ENCODE measurements around the gene PLS1.
A peak's percentile ranks its signal among the peaks of the same experiment; 100 is the strongest.
"Not testable (repeated sequence)": the region's sequence is repeated elsewhere in the genome, so short reads cannot be mapped to it uniquely, and the experiment has no call there.

PLS1 gene

DNA sequence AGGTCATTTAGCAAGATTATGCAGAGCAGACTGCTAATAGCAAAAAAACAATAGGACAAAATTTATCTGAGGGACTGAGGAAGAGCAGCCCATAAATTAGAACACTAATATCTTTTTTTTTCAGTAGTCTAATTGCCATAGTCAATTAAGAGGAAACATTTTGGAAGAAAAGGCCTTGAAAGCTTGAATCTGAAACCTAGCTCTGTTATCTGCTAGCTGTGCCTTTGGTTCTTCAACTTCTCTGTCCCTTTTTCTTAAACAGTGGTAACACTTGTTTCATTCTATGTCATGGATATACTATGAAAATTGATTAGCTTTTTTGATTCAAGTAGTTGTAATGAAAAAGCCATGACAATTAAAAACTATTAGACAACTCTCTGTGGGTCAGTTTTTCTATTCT, 19.4 kb upstream of the PLS1 start:
- Histone ChIP-seq H3K9ac (ENCODE audit: low read depth, low read length) (peak overlapping the region; percentile 96; the same call in 1 of the 2 replicates), H3K4me1 (ENCODE audit: insufficient read depth, low read length) (no peaks in the 10 kb centered on the region; the same call in 1 of the 2 replicates), H3K27me3 (ENCODE audit: insufficient read depth, low read length) (no peaks in the 10 kb centered on the region)

DNA sequence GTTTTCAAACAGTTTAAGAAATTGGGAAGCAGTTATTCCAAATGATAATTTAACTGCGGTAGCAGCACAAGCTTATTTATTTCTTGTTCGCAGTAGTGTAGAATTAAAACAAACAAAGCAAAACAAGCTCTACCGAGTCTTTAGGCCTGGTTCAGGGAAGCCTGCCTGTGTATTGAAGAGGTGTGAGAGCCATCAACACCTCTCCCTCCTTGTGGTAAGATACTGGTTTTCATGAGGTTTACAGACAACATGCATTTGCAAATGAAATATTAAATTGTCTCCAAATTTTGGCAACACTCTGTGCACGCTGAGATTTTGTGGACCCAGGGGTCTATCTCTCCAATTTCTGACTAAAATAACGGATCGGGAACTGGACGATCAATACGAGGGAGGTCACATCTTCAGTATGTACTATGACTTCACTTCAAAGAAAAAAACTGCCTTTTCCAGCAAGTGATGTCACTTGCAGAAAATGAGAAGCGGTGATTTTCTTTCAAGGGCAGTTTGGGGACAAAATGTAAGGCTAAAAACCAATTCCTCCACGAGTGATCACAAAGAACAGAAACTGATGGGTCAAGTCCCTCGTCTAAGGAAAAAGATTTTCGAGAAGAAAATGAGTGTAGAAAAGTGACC, 18.4 kb upstream of the PLS1 start:
- Histone ChIP-seq H3K9ac (ENCODE audit: low read depth, low read length) (peak overlapping the region; percentile 96), H3K36me3 (ENCODE audit: insufficient read depth, low read depth, low read length) (no peaks in the 10 kb centered on the region), H3K27ac (ENCODE audit: low read length) (peak overlapping the region; percentile 99), H3K4me3 (ENCODE audit: low read length) (peak overlapping the region; percentile 79), H3K9me3 (ENCODE audit: insufficient read depth, low read depth, low read length) (no peaks in the 10 kb centered on the region), H3K4me1 (ENCODE audit: insufficient read depth, low read length) (no peaks in the 10 kb centered on the region; the same call in 1 of the 2 replicates), H3K27me3 (ENCODE audit: insufficient read depth, low read length) (no peaks in the 10 kb centered on the region)

More for the DNA sequence above, 19.4 kb upstream of the PLS1 start:
- Histone ChIP-seq H3K27ac (ENCODE audit: low read length) (no peak overlapping the region), H3K9me3 (ENCODE audit: insufficient read depth, low read depth, low read length) (no peaks in the 10 kb centered on the region), H3K4me3 (ENCODE audit: low read length) (peak overlapping the region; percentile 79; the same call in 1 of the 2 replicates), H3K36me3 (ENCODE audit: insufficient read depth, low read depth, low read length) (no peaks in the 10 kb centered on the region)

DNA sequence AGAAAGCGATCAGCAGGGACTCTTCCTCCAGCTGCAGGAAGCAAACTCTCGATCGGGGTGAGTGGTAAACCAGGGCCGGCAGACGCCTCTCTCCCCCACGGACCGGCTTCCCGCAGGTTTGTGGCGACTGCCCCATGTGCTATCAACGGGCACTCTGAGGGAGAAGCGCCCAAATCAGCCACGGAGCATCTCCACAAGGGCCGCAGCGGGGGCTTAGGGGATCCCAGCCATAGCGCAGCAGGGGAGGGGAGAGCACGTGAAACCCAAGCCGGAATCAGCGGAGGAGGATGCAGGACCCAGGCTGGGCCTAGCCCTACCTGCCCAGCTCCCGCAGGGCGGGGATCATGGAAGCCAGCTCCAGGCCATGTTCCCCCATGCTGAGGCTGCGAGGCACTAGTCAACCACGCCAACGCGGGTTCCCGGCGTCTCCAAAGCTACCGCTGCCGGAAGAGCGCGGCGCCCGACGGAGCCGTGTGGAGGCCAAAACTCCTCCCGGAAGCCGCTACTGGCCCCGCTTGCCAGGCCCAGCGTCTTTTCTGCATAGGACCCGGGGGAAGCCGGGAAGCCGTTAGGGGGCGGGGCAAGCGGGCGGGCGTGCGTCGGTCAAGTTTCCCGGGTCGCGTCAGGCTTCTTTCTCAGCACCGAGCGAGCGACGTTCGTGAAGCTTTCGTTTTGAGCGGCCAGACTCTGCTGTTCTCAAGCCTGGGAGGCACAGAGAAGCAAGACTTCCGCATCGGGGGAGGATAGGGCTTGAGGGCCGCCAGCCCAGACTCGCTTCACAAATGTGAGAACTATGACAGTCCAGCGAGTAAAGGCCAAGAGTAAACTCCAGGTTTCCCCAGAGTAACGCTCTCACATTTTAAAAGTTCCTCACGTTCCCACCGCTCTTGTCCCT, 17.6 kb upstream of the PLS1 start, which contains the start of gene ATR:
ATR (minus strand) TSS at position 405 of the 895 bp plus-strand sequence; CDS start at position 376, 29 bp downstream.
- H3K27me3 ChIP-seq (ENCODE audit: insufficient read depth, low read length), result no peaks in the 10 kb centered on the region
- peak within 1 kb of the TSS; percentile 79 for H3K4me3 ChIP-seq (ENCODE audit: low read length)
- H3K27ac ChIP-seq (ENCODE audit: low read length), result peak within 1 kb of the TSS; percentile 99
- H3K36me3 ChIP-seq (ENCODE audit: insufficient read depth, low read depth, low read length), result no peaks in the 10 kb centered on the region
- no peaks in the 10 kb centered on the region for H3K9me3 ChIP-seq (ENCODE audit: insufficient read depth, low read depth, low read length)
- peak within 1 kb of the TSS; percentile 96 for H3K9ac ChIP-seq (ENCODE audit: low read depth, low read length)
- no peaks in the 10 kb centered on the region; the same call in 1 of the 2 replicates for H3K4me1 ChIP-seq (ENCODE audit: insufficient read depth, low read length)

GRCh38 chr3:142580061-142580423, 16.2 kb upstream of the PLS1 start:
- Histone ChIP-seq H3K9ac (ENCODE audit: low read depth, low read length) (no peak overlapping the region), H3K9me3 (ENCODE audit: insufficient read depth, low read depth, low read length) (no peaks in the 10 kb centered on the region), H3K27ac (ENCODE audit: low read length) (no peak overlapping the region), H3K4me1 (ENCODE audit: insufficient read depth, low read length) (no peaks in the 10 kb centered on the region; the same call in 1 of the 2 replicates), H3K27me3 (ENCODE audit: insufficient read depth, low read length) (no peaks in the 10 kb centered on the region), H3K36me3 (ENCODE audit: insufficient read depth, low read depth, low read length) (no peaks in the 10 kb centered on the region), H3K4me3 (ENCODE audit: low read length) (no peak overlapping the region)

DNA sequence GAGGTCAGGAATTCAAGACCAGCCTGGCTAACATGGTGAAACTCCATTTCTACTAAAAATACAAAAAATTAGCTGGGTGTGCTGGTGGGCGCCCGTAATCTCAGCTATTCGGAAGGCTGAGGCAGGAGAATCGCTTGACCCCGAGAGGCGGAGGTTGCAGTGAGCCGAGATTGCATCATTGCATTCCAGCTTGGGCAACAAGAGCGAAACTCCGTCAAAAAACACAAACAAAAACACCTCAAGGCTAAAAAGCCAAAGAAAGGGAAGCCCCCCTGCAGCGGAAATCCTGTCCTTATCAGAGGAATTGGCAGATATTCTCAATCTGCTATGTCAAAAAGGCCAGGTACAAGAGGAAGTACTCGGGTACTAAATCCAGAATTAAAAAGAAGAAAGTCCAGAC, 15.1 kb upstream of the PLS1 start:
- H3K27me3 ChIP-seq (ENCODE audit: insufficient read depth, low read length); H3K36me3 ChIP-seq (ENCODE audit: insufficient read depth, low read depth, low read length); H3K27ac ChIP-seq (ENCODE audit: low read length); H3K4me3 ChIP-seq (ENCODE audit: low read length); H3K4me1 ChIP-seq (ENCODE audit: insufficient read depth, low read length); H3K9me3 ChIP-seq (ENCODE audit: insufficient read depth, low read depth, low read length); H3K9ac ChIP-seq (ENCODE audit: low read depth, low read length): not testable (repeated sequence)

- no peaks in the 10 kb centered on the region for H3K9me3 ChIP-seq (ENCODE audit: insufficient read depth, low read depth, low read length)
- no peaks in the 10 kb centered on the region for H3K27me3 ChIP-seq (ENCODE audit: insufficient read depth, low read length)
- H3K9ac ChIP-seq (ENCODE audit: low read depth, low read length), result no peak overlapping the region
- H3K4me1 ChIP-seq (ENCODE audit: insufficient read depth, low read length), result no peaks in the 10 kb centered on the region
- H3K4me3 ChIP-seq (ENCODE audit: low read length), result no peak overlapping the region
- no peak overlapping the region for H3K27ac ChIP-seq (ENCODE audit: low read length)
- no peaks in the 10 kb centered on the region for H3K36me3 ChIP-seq (ENCODE audit: insufficient read depth, low read depth, low read length)
Observed at GRCh38 chr3:142586803-142587406, 9.3 kb upstream of the PLS1 start.

- Histone ChIP-seq H3K27me3 (ENCODE audit: insufficient read depth, low read length) (no peaks in the 10 kb centered on the region), H3K9me3 (ENCODE audit: insufficient read depth, low read depth, low read length) (no peaks in the 10 kb centered on the region), H3K36me3 (ENCODE audit: insufficient read depth, low read depth, low read length) (no peaks in the 10 kb centered on the region), H3K27ac (ENCODE audit: low read length) (no peak overlapping the region), H3K4me1 (ENCODE audit: insufficient read depth, low read length) (no peaks in the 10 kb centered on the region), H3K9ac (ENCODE audit: low read depth, low read length) (no peak overlapping the region), H3K4me3 (ENCODE audit: low read length) (no peak overlapping the region)
Observed at GRCh38 chr3:142588703-142589102, 7.5 kb upstream of the PLS1 start.

DNA sequence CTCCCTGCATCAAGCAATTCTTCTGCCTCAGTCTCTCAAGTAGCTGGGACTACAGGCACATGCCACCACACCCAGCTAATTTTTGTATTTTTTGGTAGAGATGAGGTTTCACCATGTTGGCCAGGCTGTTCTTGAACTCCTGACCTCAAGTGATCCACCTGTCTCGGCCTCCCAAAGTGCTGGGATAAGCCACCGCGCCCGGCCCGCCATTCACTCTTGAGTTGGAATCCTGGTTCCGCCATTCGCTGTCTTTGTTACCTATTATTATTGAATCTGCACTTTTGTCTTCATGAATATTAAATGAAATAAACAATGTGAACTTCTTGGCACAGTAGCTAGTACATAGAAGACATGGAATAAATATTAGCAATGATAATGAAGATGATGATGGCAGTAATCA, 3.9 kb upstream of the PLS1 start:
- not testable (repeated sequence) for H3K27ac ChIP-seq (ENCODE audit: low read length); H3K27me3 ChIP-seq (ENCODE audit: insufficient read depth, low read length); H3K36me3 ChIP-seq (ENCODE audit: insufficient read depth, low read depth, low read length); H3K4me1 ChIP-seq (ENCODE audit: insufficient read depth, low read length); H3K4me3 ChIP-seq (ENCODE audit: low read length); H3K9ac ChIP-seq (ENCODE audit: low read depth, low read length); H3K9me3 ChIP-seq (ENCODE audit: insufficient read depth, low read depth, low read length)

- H3K9me3 ChIP-seq (ENCODE audit: insufficient read depth, low read depth, low read length), result no peaks in the 10 kb centered on the region
- no peak overlapping the region for H3K9ac ChIP-seq (ENCODE audit: low read depth, low read length)
- no peak overlapping the region for H3K27ac ChIP-seq (ENCODE audit: low read length)
- H3K4me3 ChIP-seq (ENCODE audit: low read length), result peak overlapping the region; percentile 80
- H3K4me1 ChIP-seq (ENCODE audit: insufficient read depth, low read length), result peaks cover 7% of the 10 kb centered on the region; the same call in 1 of the 2 replicates
- no peaks in the 10 kb centered on the region for H3K36me3 ChIP-seq (ENCODE audit: insufficient read depth, low read depth, low read length)
- H3K27me3 ChIP-seq (ENCODE audit: insufficient read depth, low read length), result peaks cover 12% of the 10 kb centered on the region; the same call in 1 of the 2 replicates
Observed at GRCh38 chr3:142595141-142595540, 1.1 kb upstream of the PLS1 start.

- peak overlapping the region; percentile 65; the same call in 1 of the 2 replicates for H3K9ac ChIP-seq (ENCODE audit: low read depth, low read length)
- H3K9me3 ChIP-seq (ENCODE audit: insufficient read depth, low read depth, low read length), result no peaks in the 10 kb centered on the region
- no peaks in the 10 kb centered on the region for H3K36me3 ChIP-seq (ENCODE audit: insufficient read depth, low read depth, low read length)
- peaks cover 7% of the 10 kb centered on the region; the same call in 1 of the 2 replicates for H3K4me1 ChIP-seq (ENCODE audit: insufficient read depth, low read length)
- H3K4me3 ChIP-seq (ENCODE audit: low read length), result peak overlapping the region; percentile 80
- no peak overlapping the region for H3K27ac ChIP-seq (ENCODE audit: low read length)
- H3K27me3 ChIP-seq (ENCODE audit: insufficient read depth, low read length), result peaks cover 12% of the 10 kb centered on the region; the same call in 1 of the 2 replicates
Observed at GRCh38 chr3:142595581-142595950, 627 bp upstream of the PLS1 start.

DNA sequence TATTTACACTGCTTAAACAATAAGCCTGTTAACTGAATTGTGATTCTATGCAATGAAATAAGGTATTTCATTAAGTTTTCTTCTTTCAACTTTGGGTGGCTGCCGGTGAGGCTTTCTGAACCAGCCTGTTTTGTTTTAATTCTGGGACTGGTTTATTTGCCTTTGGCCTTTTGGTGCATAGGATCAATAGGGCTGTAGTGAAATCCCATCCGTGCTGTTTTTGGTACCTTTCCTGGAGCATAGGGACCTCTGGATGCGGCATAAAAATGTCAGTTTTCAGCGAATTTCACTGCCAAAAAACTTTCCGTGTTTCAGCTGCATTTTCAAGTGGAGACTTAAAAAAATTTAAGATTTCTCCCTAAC, 514 bp downstream of the PLS1 start:
- Histone ChIP-seq H3K27me3 (ENCODE audit: insufficient read depth, low read length) (peaks cover 12% of the 10 kb centered on the region; the same call in 1 of the 2 replicates), H3K9me3 (ENCODE audit: insufficient read depth, low read depth, low read length) (no peaks in the 10 kb centered on the region), H3K27ac (ENCODE audit: low read length) (no peak overlapping the region), H3K4me1 (ENCODE audit: insufficient read depth, low read length) (peaks cover 7% of the 10 kb centered on the region; the same call in 1 of the 2 replicates), H3K4me3 (ENCODE audit: low read length) (peak overlapping the region; percentile 80), H3K36me3 (ENCODE audit: insufficient read depth, low read depth, low read length) (no peaks in the 10 kb centered on the region), H3K9ac (ENCODE audit: low read depth, low read length) (peak overlapping the region; percentile 65; the same call in 1 of the 2 replicates)
